LNCaP clone FGC (cell line): ENCODE results near the gene WDR76.
"Not testable (repeated sequence)": the region's sequence is repeated elsewhere in the genome, so short reads cannot be mapped to it uniquely, and the experiment has no call there.

Experiments
- DNase-seq: peaks from one replicate; pipeline ENCODE4 v3.0.0-alpha.2; 2011; ENCODE audit warnings: low read depth
- H3K4me3 ChIP-seq: 2 replicates; pipeline ENCODE4 v1.5.1; 2011; ENCODE audit warnings: mild to moderate bottlenecking, low read depth, low read length, control low read depth
- CTCF ChIP-seq: IDR thresholded peaks from 2 replicates; pipeline ENCODE4 v1.5.1; 2012; ENCODE audit warnings: mild to moderate bottlenecking; ENCODE audit not compliant: control insufficient read depth, insufficient read depth; ENCODE audit errors: extremely low read depth

The WDR76 gene

GRCh38 chr15:43799945-43800285, 26.9 kb upstream of the WDR76 start, which contains the start of gene SERINC4:
TSS of gene SERINC4 (minus strand) at chr15:43800220. CDS start at chr15:43799986, 234 bp downstream.
- no peak for DNase-seq
- peak within 1 kb of the TSS; percentile 97 for H3K4me3 ChIP-seq
- TF ChIP-seq CTCF: no peak

GRCh38 chr15:43800286-43801141, 26.3 kb upstream of the WDR76 start, which contains the start of gene HYPK:
TSS of gene HYPK (plus strand) at chr15:43800599. CDS start at chr15:43800623, 24 bp downstream.
- no peak for TF ChIP-seq CTCF
- peak; percentile 76 for DNase-seq
- peak within 1 kb of the TSS; percentile 97 for H3K4me3 ChIP-seq

GRCh38 chr15:43802676-43803075, 24.1 kb upstream of the WDR76 start:
- DNase-seq, H3K4me3 ChIP-seq: not testable (repeated sequence)

GRCh38 chr15:43808435-43808950, 18.3 kb upstream of the WDR76 start:
- DNase-seq: peak; percentile 87
- no peak for TF ChIP-seq CTCF
- no peak overlapping the region; the same call in 1 of the 2 replicates for H3K4me3 ChIP-seq

GRCh38 chr15:43808960-43809678, 17.7 kb upstream of the WDR76 start:
- TF ChIP-seq CTCF: no peak
- DNase-seq: no peak
- H3K4me3 ChIP-seq: no peak overlapping the region

- DNase-seq, H3K4me3 ChIP-seq: not testable (repeated sequence)
Observed at GRCh38 chr15:43815064-43815463, 11.7 kb upstream of the WDR76 start.

GRCh38 chr15:43821505-43821904, 5.3 kb upstream of the WDR76 start:
- H3K4me3 ChIP-seq: no peak overlapping the region
- no peak for DNase-seq
- no peak for TF ChIP-seq CTCF
